Measurements from ENCODE around the gene REC114.

The REC114 gene

GRCh38 chr15:73495181-73495580, 52.2 kb downstream of the REC114 start:
- Histone ChIP-seq H3K27me3 (ENCODE audit: insufficient read depth, low read length) (no peaks in the 10 kb centered on the region), H3K9ac (ENCODE audit: low read depth, low read length) (no peak overlapping the region), H3K4me1 (ENCODE audit: insufficient read depth, low read length) (no peaks in the 10 kb centered on the region), H3K27ac (ENCODE audit: low read length) (no peak overlapping the region), H3K4me3 (ENCODE audit: low read length) (no peak overlapping the region), H3K9me3 (ENCODE audit: insufficient read depth, low read depth, low read length) (no peaks in the 10 kb centered on the region), H3K36me3 (ENCODE audit: insufficient read depth, low read depth, low read length) (no peaks in the 10 kb centered on the region)

GRCh38 chr15:73500696-73501095, 57.7 kb downstream of the REC114 start:
- no peaks in the 10 kb centered on the region for H3K36me3 ChIP-seq (ENCODE audit: insufficient read depth, low read depth, low read length)
- H3K27ac ChIP-seq (ENCODE audit: low read length), result no peak overlapping the region
- H3K9me3 ChIP-seq (ENCODE audit: insufficient read depth, low read depth, low read length), result no peaks in the 10 kb centered on the region

GRCh38 chr15:73504885-73505284, 61.9 kb downstream of the REC114 start:
- H3K4me1 ChIP-seq (ENCODE audit: insufficient read depth, low read length), result no peaks in the 10 kb centered on the region
- H3K4me3 ChIP-seq (ENCODE audit: low read length), result no peak overlapping the region
- no peaks in the 10 kb centered on the region for H3K27me3 ChIP-seq (ENCODE audit: insufficient read depth, low read length)
- H3K27ac ChIP-seq (ENCODE audit: low read length), result no peak overlapping the region
- H3K36me3 ChIP-seq (ENCODE audit: insufficient read depth, low read depth, low read length), result no peaks in the 10 kb centered on the region
- H3K9me3 ChIP-seq (ENCODE audit: insufficient read depth, low read depth, low read length), result no peaks in the 10 kb centered on the region
- no peak overlapping the region for H3K9ac ChIP-seq (ENCODE audit: low read depth, low read length)

More at GRCh38 chr15:73500696-73501095, 57.7 kb downstream of the REC114 start:
- H3K4me3 ChIP-seq (ENCODE audit: low read length), result no peak overlapping the region
- H3K9ac ChIP-seq (ENCODE audit: low read depth, low read length), result no peak overlapping the region
- H3K27me3 ChIP-seq (ENCODE audit: insufficient read depth, low read length), result no peaks in the 10 kb centered on the region
- no peaks in the 10 kb centered on the region for H3K4me1 ChIP-seq (ENCODE audit: insufficient read depth, low read length)

GRCh38 chr15:73515527-73515926, 72.6 kb downstream of the REC114 start:
- Histone ChIP-seq H3K9ac (ENCODE audit: low read depth, low read length) (no peak overlapping the region), H3K27me3 (ENCODE audit: insufficient read depth, low read length) (no peaks in the 10 kb centered on the region), H3K9me3 (ENCODE audit: insufficient read depth, low read depth, low read length) (no peaks in the 10 kb centered on the region; the same call in 1 of the 2 replicates), H3K4me1 (ENCODE audit: insufficient read depth, low read length) (peaks cover 19% of the 10 kb centered on the region; the same call in 1 of the 2 replicates), H3K36me3 (ENCODE audit: insufficient read depth, low read depth, low read length) (no peaks in the 10 kb centered on the region), H3K4me3 (ENCODE audit: low read length) (no peak overlapping the region), H3K27ac (ENCODE audit: low read length) (no peak overlapping the region)

GRCh38 chr15:73517566-73517965, 74.6 kb downstream of the REC114 start:
- H3K9me3 ChIP-seq (ENCODE audit: insufficient read depth, low read depth, low read length), result no peaks in the 10 kb centered on the region; the same call in 1 of the 2 replicates
- H3K36me3 ChIP-seq (ENCODE audit: insufficient read depth, low read depth, low read length), result no peaks in the 10 kb centered on the region
- peaks cover 19% of the 10 kb centered on the region; the same call in 1 of the 2 replicates for H3K4me1 ChIP-seq (ENCODE audit: insufficient read depth, low read length)
- no peak overlapping the region for H3K4me3 ChIP-seq (ENCODE audit: low read length)
- H3K9ac ChIP-seq (ENCODE audit: low read depth, low read length), result no peak overlapping the region
- no peaks in the 10 kb centered on the region for H3K27me3 ChIP-seq (ENCODE audit: insufficient read depth, low read length)
- no peak overlapping the region for H3K27ac ChIP-seq (ENCODE audit: low read length)

GRCh38 chr15:73518180-73518862, 75.4 kb downstream of the REC114 start:
- Histone ChIP-seq H3K9me3 (ENCODE audit: insufficient read depth, low read depth, low read length) (no peaks in the 10 kb centered on the region; the same call in 1 of the 2 replicates), H3K27ac (ENCODE audit: low read length) (no peak overlapping the region), H3K4me3 (ENCODE audit: low read length) (no peak overlapping the region), H3K27me3 (ENCODE audit: insufficient read depth, low read length) (no peaks in the 10 kb centered on the region), H3K9ac (ENCODE audit: low read depth, low read length) (peak overlapping the region; percentile 47; the same call in 1 of the 2 replicates), H3K36me3 (ENCODE audit: insufficient read depth, low read depth, low read length) (no peaks in the 10 kb centered on the region), H3K4me1 (ENCODE audit: insufficient read depth, low read length) (peaks cover 19% of the 10 kb centered on the region; the same call in 1 of the 2 replicates)

- Histone ChIP-seq H3K9ac (ENCODE audit: low read depth, low read length) (peak overlapping the region; percentile 47; the same call in 1 of the 2 replicates), H3K27ac (ENCODE audit: low read length) (no peak overlapping the region), H3K9me3 (ENCODE audit: insufficient read depth, low read depth, low read length) (no peaks in the 10 kb centered on the region; the same call in 1 of the 2 replicates), H3K36me3 (ENCODE audit: insufficient read depth, low read depth, low read length) (no peaks in the 10 kb centered on the region), H3K27me3 (ENCODE audit: insufficient read depth, low read length) (no peaks in the 10 kb centered on the region), H3K4me3 (ENCODE audit: low read length) (no peak overlapping the region), H3K4me1 (ENCODE audit: insufficient read depth, low read length) (peaks cover 19% of the 10 kb centered on the region; the same call in 1 of the 2 replicates)
Observed at GRCh38 chr15:73518876-73519733, 76.1 kb downstream of the REC114 start.

- H3K9ac ChIP-seq (ENCODE audit: low read depth, low read length), result no peak overlapping the region
- H3K4me3 ChIP-seq (ENCODE audit: low read length), result no peak overlapping the region
- peaks cover 19% of the 10 kb centered on the region; the same call in 1 of the 2 replicates for H3K4me1 ChIP-seq (ENCODE audit: insufficient read depth, low read length)
- no peaks in the 10 kb centered on the region for H3K36me3 ChIP-seq (ENCODE audit: insufficient read depth, low read depth, low read length)
- H3K27me3 ChIP-seq (ENCODE audit: insufficient read depth, low read length), result no peaks in the 10 kb centered on the region
- H3K9me3 ChIP-seq (ENCODE audit: insufficient read depth, low read depth, low read length), result no peaks in the 10 kb centered on the region
- no peak overlapping the region for H3K27ac ChIP-seq (ENCODE audit: low read length)
Observed at GRCh38 chr15:73522011-73522410, 79.0 kb downstream of the REC114 start.

GRCh38 chr15:73524919-73525318, 82.0 kb downstream of the REC114 start:
- H3K9me3 ChIP-seq (ENCODE audit: insufficient read depth, low read depth, low read length), result no peaks in the 10 kb centered on the region
- no peak overlapping the region for H3K4me3 ChIP-seq (ENCODE audit: low read length)
- no peaks in the 10 kb centered on the region for H3K4me1 ChIP-seq (ENCODE audit: insufficient read depth, low read length)
- no peaks in the 10 kb centered on the region for H3K36me3 ChIP-seq (ENCODE audit: insufficient read depth, low read depth, low read length)
- no peak overlapping the region for H3K9ac ChIP-seq (ENCODE audit: low read depth, low read length)
- no peak overlapping the region for H3K27ac ChIP-seq (ENCODE audit: low read length)
- H3K27me3 ChIP-seq (ENCODE audit: insufficient read depth, low read length), result no peaks in the 10 kb centered on the region

GRCh38 chr15:73527598-73527997, 84.6 kb downstream of the REC114 start:
- Histone ChIP-seq H3K27me3 (ENCODE audit: insufficient read depth, low read length) (no peaks in the 10 kb centered on the region), H3K9me3 (ENCODE audit: insufficient read depth, low read depth, low read length) (no peaks in the 10 kb centered on the region), H3K9ac (ENCODE audit: low read depth, low read length) (no peak overlapping the region), H3K4me1 (ENCODE audit: insufficient read depth, low read length) (peaks cover 3% of the 10 kb centered on the region; the same call in 1 of the 2 replicates), H3K27ac (ENCODE audit: low read length) (no peak overlapping the region), H3K4me3 (ENCODE audit: low read length) (no peak overlapping the region), H3K36me3 (ENCODE audit: insufficient read depth, low read depth, low read length) (no peaks in the 10 kb centered on the region)

- H3K36me3 ChIP-seq (ENCODE audit: insufficient read depth, low read depth, low read length), result no peaks in the 10 kb centered on the region
- no peaks in the 10 kb centered on the region for H3K9me3 ChIP-seq (ENCODE audit: insufficient read depth, low read depth, low read length)
- H3K27me3 ChIP-seq (ENCODE audit: insufficient read depth, low read length), result no peaks in the 10 kb centered on the region
- H3K9ac ChIP-seq (ENCODE audit: low read depth, low read length), result no peak overlapping the region
- H3K4me3 ChIP-seq (ENCODE audit: low read length), result no peak overlapping the region
- H3K27ac ChIP-seq (ENCODE audit: low read length), result no peak overlapping the region
- H3K4me1 ChIP-seq (ENCODE audit: insufficient read depth, low read length), result peaks cover 3% of the 10 kb centered on the region; the same call in 1 of the 2 replicates
Observed at GRCh38 chr15:73530649-73531048, 87.7 kb downstream of the REC114 start.
